GM21447 (cell line): ENCODE data around the gene ANKLE2.

Experiments used
- ATAC-seq: cut with Tn5 transposase; IDR thresholded peaks from one replicate; pipeline ENCODE4 v1.9.1; 2021; ENCODE audit not compliant: unreplicated experiment

Gene ANKLE2

DNA sequence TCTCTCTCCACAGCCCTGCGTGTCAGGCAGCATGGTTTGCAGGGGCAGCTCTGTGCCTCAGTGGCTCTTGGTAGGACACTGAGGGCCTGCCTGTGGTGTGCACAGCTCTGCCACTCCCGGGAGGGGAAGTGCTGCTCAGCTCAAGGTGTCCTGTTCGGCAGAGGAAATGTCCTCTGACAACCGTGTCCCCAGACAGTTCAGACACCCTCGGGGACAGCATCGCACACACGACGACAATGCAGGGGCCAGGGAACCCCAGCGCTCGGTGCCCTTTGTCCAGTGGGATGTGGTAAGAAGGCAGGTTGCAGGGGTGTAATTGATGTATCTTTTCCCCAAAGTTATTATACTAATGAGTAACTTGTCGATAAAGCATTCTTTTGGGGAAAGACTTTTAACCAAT, 14.2 kb downstream of the ANKLE2 start:
- no peak for ATAC-seq

DNA sequence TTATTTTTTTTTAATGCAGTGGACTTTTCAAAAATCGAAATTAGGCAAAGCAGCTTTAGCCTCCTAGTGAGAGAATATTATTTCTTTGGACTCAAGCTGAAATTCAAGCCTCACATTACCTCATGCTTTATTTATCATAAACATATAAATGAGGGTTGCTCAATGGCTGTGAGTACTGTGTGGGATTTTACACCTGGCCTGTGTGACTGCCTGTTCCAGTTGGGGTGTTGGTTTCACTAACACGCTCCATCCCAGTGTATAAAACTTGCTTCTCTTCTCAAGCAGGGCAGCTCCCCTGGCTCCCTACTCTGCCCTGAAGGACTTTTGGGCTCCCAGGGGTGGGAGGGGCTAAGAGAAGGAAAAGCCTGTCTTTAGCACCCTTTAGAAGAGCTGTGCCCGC, 15.0 kb downstream of the ANKLE2 start:
- no peak for ATAC-seq

DNA sequence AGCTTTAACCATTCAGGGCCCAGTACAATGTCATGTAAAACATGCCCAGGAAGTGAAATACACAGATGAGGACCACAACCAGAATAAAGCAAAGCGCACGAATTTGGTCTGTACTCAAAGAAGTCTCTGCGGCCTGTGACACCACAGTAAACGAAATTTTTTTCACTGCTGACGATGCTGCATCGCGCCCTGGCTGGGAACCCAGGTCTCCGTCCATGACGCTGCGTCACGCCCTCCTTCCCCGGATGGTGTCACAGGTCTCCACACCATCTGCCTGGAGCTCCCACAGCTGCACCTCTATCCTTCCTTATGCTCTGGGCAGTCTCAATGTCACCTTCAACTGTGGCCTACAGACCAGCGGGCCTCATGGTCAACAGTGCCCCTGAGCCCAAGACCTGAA, 17.8 kb downstream of the ANKLE2 start:
- no peak for ATAC-seq

DNA sequence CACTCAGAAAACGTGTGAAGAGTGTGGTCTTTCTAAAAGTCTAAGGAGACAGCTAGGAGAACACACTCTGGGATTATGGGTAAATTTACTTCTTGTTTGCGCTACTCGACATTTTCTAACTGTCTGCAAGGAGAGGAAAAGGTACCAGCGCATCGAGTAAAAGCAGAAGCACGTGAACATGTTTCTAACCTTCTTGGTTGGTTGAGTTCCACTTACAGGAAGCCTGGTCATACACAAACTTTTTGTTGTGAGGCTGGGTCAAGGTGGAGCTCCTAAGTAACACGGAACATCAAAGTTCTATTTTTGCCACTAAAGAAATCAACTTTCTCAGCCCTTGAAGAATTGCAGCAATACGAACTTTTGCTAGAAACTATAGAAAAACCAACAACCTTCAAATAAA, 20.0 kb downstream of the ANKLE2 start:
- no peak for ATAC-seq

DNA sequence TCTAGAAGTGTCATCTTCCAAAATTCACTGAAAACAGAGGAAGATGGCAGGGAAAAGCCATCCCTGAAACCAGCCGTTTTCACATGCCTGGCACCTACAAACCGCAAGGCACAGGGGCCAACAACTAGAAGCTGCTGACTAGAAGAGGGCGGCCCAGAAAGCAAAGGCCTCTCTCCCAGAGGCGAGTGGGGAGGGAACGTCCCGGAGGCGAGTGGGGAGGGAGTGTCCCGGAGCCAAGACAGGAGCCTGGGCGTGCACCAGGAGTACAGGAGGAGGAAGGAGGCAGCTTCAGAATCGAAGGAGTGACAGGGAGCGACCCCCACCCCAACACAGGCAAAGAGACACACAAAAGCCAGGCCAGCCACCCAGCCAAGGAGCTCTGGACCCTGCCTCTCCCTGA, 21.0 kb downstream of the ANKLE2 start:
- no peak for ATAC-seq

DNA sequence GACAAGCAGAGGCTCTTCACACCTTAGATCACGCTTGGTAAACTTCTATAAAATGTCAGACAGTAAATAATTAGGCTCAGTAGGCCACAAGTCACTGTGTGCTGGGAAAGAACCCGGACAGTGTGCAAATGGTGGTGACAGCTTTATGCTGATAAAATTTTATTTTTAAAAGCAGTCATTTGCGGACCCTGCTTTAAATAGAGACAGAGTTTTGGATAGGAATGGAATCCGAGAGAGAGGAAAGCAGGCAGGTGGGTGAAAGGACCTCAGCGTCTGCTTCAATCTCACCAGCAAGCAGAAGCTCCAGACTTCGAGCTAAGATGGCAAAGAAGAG, 21.4 kb downstream of the ANKLE2 start:
- no peak for ATAC-seq

DNA sequence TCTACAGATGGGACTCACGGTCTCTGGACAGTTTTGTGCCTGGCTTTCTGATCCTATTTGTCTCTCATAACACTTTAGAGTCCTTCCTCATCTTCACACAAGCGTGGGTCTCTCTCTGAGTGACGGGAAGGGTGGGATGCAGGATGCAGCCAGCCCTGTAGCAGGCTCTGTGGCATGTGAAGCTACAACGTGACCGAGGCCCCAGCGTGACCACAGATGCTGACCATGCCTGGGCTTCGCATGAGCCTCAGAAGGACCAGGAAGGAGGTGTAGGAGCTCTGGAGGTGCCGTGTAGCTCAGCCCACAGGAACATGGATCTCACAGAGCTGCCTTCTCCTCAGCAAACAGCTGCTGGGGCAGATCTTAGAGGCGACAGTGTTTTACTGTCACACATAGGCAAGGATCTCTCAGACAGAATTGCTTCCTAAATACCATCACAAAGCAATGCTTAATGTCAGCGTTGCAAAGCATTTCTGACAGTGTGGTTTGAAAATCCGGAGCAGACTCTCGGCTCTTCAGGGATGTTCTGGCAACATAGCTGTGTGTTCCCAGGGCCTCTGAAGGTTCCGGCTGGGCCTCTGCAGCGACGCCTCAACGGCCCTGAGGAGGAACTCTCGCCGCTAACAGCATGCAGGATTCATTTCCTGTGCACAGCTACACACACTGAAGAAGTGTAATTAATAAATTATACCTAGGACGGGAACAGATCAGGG, 21.9 kb downstream of the ANKLE2 start:
- no peak for ATAC-seq

DNA sequence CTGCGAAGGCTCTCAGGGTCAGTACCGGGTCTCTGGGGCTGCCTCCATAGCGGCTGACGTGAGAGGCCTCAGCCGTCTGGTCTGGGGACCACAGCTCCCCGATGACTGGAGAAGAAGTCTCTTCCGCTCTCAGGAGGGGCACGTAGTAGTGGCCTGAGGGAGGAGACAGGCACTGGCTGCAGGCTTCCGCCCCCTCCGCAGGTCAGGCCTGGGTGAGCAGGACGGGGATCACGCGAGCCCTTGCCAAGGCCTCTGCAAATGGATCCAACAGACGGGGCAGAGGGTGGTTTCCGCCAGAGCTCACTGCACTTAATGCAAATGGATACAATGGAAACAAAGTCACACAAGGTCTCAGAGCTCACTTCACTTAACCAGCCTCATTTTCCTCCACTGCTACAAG, 24.7 kb downstream of the ANKLE2 start:
- no peak for ATAC-seq

DNA sequence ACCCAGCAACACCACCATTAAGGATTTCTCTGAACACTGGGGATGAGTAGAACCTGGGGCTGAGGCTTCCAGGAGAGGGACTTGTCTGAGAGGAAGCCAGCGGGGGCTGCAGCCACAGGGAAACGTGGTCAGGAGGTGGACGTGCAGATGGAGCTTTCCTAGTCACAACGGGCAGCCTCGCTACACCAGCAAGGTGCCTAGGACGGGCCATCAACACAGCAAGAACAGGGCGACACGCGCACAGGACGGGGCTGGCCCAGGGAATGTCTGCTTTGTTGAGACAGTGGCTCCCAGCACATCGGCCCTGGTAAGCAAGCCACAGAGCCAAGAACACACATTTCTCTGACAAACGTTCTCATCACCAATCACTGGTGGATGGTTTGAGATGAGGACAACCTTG, 25.3 kb downstream of the ANKLE2 start:
- no peak for ATAC-seq

DNA sequence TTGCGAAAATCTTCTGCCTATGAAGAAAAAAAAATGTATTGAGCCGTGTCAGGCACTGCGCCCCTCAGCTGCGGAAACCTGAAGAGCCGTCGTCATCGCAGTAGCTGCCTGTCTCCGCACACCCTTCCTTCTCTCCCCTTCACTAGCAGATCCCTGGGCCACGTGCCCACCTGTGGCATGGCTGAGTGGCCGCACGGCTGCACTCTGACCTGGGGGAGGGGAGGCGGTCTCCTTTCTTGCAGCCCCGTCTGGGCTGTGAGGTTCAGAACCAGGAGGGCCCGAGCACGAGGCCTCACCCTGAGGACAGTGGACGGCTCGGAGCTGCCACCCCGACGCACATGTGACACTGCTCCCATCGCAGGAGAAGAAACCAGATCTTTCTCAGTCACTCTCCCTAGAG, 26.1 kb downstream of the ANKLE2 start:
- ATAC-seq = no peak

DNA sequence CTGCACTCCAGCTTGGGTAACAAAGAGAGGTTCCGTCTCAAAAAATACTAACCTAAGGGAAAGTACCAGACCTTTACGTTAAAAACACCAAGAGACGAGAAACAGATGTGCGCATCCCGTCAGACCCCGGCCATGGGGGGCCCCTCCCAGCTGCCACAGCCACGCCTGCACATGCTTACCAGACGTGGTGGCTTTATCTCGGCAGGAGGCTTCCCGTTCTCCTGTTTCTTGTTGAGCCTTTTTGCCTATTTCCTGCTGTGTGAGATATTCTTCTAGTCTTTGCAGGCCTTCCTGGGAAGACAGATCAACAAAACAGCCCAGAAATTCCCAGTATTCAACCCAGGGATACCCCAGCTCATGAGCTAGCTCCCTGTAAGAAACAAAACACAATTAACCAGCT, 27.4 kb downstream of the ANKLE2 start:
- ATAC-seq = no peak

DNA sequence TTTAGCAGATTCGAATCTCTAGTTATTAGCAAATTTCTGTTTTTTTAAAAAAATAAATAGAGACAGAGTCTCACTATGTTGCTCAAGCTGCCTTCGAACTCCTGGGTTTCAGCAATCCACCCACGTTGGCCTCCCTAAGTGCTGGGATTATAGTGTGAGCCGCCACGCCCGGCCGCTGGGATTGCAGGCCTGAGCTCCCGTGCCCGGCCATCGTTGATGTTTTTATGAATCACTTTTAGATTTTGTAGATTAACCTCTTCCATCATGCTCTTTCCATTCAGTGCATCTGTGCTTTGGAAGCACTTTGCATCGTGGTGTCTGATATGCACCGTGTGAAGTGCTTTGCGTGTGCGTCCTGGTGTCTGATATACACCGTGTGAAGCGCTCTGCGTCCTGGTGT, 30.1 kb downstream of the ANKLE2 start:
- ATAC-seq = no peak

DNA sequence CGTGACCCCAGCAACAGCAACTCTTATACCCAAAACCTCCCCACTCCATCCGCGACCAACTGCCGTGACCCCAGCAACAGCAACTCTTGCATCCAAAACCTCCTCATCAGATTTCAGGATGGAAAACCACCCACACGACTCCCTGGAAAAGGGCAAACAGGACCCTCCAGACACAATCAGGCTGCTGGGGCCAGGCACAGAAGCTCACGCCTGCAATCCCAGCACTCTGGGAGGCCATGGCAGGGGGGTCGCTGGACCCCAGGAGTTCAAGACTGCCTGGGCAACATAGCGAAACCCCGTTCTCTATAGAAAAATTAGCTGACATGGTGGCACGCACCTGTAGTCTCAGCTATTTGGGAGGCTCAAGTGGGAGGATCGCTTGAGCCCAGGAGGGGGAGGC, 31.3 kb downstream of the ANKLE2 start:
- ATAC-seq = no peak

DNA sequence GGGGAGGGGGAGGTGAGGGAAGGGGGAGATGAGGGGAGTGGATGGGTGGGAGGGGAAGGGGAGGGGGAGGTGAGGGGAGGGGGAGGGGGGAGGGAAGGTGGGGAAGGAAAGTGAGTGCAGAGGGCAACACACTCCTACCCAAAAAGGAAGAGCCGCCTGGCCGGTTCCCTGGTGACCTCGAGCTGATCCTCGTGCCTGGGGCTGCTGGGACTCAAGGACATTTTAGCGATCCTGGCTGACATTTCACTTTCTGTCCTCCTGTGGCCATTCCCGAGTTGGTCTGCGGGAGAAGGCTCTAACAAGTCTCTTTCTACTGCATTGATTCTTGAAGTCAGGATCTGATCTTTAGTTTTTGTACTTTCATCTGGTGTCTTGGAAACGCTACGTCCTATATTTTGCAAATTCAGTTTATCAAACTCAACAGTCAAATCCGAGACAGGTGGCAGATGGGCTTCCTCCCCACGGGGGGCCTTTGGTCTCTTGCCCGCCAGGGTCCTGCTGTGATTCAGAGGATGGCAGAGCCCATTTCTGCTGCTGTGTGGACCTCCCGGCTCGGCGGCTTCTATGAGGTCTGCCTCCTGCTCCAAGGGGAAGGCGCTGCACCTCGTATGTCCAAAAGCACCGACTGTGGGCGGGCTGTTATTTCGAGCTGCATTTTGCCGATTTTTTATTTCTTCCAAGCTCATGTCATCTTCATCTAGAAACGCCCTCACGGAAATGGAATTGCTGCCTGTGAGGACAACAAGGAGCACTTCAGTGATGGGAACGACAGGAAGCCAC, 31.9 kb downstream of the ANKLE2 start:
- ATAC-seq = no peak

DNA sequence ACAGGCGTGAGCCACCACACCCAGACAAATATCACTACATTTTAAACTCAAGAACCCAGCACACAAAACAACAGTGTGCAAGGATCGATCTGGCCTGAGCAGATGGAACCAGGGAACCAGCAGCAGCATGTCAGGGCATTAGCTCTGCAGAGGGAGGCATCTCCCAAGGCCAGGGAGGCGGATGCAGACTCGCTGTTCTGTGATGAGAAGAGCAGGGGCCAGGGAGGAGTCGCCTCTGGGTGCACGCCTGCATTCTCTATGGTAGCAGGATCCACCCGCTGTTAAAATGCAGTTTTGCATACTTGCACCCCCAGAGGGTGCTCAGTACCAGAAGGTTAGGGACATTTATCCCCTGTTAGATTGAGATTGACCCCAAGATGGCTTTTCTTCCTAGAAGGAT, 33.1 kb downstream of the ANKLE2 start:
- ATAC-seq = no peak

DNA sequence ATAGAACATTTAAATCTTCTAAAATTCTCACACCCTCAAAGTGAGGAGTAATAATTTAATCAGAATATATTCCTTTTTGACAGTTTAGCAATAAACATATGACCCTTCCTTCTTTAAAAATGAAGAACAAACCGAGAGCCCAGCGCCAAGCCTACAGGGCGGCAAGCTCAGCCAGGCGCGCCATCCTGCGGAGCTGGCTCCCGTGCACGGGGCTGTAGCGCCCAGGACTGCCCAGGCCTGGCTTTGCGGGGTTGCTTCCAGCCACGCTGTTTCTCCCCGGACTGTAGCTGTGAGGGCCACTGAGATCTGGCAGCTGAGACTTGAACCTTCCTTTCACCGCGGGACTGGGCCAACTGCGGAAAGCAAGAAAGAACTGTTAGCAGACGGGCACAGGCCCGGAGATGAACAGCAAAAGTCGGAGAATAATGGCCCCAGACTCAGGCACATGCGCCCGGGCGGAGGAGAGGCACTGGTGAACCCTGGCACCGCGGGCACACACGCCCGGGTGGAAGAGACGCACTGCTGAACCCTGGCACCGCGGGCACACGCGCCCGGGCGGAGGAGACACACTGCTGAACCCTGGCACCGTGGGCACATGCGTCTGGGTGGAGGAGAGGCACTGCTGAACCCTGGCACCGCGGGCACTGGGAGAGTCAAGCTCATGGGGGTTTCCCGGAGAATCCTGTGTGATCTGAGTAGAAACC, 34.4 kb downstream of the ANKLE2 start:
- ATAC-seq = no peak

DNA sequence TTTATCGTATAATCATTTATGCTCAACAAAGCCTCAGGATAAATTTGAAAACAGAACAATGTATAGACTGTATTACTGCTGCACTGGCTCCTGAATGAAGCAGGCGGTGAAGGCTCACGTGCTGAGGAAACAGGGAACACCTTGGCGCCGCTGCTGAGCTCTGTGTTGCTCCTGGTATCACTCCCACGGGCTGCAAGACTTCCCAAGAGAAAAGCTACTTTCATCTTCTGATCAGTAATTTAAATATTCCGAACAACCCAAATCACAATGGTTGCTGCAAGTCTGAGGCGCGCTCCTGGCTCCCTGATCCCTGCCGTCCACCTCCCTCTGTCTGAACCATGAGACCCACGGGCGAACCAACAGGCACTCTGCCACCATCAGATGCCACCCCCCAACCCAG, 35.2 kb downstream of the ANKLE2 start:
- no peak for ATAC-seq

DNA sequence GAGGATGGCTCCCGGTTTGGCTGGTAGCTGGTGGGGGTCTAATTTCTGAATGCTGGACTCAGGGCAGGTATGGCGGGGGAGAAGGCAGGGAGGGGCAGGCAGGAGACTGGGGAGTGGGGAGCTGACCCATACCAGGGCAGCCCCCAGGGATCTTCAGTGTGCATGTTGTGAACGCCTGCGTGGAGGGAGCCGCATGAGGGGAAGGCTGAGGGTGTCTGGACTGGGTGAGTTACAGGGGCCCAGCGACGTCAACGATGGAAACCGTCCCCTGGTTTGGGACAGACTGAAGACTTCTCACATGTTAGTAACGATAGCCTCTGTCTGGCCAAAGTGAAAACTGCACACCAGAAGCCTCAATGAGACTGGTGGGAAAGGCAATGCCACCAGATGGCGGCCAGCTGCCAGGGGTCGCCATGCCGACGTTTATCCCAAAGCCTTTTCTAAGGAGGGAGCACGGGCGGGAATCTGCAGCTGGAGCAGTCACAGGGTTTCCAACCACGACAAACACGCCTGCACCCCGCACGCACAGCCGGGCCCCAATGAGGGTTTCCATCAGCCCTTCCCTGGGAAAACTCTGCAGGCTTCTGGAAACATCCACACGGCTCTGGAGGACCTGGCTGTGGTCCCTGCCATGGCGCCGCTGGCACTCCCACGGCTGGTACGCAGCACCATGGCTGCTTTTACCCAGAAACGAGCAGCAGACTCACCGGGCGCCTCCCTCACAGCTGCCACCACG, 37.0 kb downstream of the ANKLE2 start:
- no peak for ATAC-seq

DNA sequence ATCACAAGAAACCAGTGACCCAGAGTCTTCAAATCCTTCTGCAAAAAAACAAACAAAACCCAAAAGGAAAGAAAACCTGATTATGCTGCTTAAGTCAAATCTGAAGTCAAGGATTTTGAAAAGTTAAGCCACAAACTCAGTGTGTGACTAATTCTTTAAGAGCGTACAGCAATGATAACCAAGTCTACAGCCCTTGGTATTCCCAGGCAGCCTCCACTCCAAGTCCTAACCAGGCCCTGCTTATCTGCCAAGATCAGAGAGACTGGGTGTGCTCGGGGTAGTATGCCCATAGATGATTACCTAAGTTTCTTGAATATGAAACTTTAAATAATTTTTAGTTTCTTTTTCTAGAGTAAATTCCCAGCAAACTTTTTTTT, 37.9 kb downstream of the ANKLE2 start:
- ATAC-seq = no peak

DNA sequence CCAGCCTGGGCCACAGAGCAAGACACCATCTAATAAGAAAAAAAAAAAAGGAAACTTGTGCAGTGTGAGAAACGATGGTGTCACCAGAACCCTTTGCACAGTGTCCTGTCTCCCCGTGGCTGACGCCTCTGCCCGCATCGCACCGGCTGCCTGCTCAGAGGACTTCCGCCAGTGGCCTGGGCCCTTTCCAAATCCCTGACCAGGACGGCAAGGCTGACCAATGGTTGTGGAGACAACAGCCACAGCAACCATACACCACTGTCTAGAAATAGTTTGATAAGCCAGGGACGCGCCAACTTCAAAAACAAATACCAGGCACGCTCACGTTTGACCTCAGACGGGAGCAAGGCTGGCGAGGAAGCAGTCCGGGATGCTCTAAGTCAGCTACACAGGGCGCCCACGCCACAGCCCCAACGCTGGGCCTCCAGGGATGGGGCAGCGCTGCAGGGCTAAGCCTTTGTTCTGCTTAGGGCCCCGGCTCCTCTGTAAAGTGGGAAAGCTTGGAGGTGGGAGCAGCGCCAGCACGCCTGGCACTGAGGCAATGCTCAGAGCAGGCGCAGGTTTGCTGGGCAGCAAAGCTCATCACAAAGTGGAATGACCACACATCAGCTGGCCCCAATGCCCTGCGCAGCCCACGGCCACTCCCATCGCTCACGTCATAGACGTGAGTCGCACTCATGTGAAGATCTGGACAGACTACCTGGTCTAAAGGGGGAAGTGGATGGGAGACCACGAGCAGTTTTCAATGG, 38.4 kb downstream of the ANKLE2 start:
- no peak for ATAC-seq
